GM21360 (cell line): ENCODE measurements around the gene MVP.

Source experiments
- ATAC-seq: cut with Tn5 transposase; IDR thresholded peaks from one replicate; pipeline ENCODE4 v1.9.1; 2021; ENCODE audit warnings: mild to moderate bottlenecking, moderate library complexity; ENCODE audit not compliant: unreplicated experiment

Gene MVP

GRCh38 chr16:29804020-29804419 is 16.2 kb upstream of the MVP start:
- no peak for ATAC-seq

DNA sequence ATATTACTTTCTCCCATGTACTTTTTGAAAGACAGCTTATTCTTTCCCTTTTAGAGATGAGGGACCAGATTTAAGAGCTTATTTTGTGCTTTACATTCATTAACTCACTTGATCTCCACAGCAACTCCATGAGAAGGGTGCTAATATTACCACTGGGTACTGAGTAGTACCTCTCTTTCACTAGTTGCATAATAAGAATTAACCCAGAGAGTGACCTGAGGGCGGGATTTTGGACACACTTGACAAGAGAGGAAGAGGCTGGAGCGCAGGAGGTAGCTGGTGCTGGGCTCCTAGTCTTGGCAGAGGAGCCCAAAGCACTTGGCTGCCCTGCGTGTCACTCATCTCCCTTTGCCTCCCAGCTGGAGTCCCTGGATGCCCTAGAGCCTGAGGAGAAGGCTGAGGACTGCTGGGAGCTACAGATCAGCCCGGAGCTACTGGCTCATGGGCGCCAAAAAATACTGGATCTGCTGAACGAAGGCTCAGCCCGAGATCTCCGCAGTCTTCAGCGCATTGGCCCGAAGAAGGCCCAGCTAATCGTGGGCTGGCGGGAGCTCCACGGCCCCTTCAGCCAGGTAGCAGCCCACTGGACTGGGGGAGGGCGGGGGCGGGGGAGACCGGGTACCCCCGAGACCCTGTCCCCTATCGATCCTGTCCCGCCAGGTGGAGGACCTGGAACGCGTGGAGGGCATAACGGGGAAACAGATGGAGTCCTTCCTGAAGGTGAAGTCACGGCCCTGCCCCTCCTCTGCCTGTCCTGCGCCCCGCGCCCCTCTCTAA is 15.6 kb upstream of the MVP start:
- ATAC-seq, result no peak

DNA sequence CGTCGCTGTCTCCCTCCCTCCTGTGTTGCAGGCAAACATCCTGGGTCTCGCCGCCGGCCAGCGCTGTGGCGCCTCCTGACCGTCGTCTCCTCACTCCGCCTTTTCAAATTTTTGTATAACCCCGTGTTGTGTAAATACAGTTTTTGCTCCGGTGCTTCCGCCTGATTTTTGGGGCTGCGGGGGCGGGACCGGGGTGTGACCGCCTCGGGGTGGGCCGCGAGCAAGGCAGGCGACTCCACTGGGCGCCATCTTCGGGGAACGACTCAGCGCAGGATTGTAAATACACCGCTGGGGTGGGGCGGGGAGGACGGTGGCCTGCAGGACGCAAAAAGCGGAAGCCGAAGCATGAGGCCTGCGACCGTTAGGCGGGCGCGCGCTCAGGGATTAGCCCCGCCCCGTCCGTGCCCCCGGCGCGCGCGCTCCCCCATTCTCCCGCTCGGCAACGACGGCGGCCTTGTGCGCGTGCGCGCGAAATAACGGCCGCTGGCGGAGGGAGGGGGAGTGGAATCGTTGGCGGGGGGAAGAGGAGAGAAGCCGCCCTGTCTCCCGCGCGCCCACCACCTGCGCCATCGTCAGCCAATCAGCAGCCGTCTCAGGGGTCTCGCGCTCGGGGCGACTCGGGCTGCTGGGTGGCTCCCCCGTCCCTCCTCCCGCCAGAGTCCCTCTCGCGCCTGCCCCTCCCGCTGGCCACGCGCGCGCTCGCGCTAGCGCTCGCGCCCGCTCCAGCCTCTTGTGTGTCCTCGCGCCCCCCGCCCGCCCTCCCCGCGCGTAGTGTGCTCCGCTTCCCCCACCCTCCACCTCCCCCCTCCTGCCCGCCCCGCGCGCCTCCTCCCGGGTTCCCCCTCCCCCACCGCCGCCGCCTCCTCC is 14.8 kb upstream of the MVP start:
- ATAC-seq, result peak; percentile 48

GRCh38 chr16:29806099-29806579 is 14.1 kb upstream of the MVP start, which contains the start of gene MAZ:
Gene MAZ, plus strand, starts transcription at chr16:29806529. Its CDS starts 173 bp downstream, at chr16:29806702.
- ATAC-seq, result no peak

DNA sequence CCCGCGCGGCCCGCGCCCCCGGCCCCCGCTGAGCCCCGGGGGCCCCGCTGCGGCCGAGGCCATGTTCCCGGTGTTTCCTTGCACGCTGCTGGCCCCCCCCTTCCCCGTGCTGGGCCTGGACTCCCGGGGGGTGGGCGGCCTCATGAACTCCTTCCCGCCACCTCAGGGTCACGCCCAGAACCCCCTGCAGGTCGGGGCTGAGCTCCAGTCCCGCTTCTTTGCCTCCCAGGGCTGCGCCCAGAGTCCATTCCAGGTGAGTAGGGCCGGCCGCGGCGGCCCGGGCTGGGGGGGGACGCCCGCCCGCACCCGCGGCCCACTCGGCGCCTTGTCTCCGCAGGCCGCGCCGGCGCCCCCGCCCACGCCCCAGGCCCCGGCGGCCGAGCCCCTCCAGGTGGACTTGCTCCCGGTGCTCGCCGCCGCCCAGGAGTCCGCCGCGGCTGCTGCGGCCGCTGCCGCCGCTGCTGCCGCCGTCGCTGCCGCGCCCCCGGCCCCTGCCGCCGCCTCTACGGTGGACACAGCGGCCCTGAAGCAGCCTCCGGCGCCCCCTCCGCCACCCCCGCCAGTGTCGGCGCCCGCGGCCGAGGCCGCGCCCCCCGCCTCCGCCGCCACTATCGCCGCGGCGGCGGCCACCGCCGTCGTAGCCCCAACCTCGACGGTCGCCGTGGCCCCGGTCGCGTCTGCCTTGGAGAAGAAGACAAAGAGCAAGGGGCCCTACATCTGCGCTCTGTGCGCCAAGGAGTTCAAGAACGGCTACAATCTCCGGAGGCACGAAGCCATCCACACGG is 13.4 kb upstream of the MVP start:
- no peak for ATAC-seq

GRCh38 chr16:29807426-29808218 is 12.6 kb upstream of the MVP start:
- ATAC-seq, result no peak

DNA sequence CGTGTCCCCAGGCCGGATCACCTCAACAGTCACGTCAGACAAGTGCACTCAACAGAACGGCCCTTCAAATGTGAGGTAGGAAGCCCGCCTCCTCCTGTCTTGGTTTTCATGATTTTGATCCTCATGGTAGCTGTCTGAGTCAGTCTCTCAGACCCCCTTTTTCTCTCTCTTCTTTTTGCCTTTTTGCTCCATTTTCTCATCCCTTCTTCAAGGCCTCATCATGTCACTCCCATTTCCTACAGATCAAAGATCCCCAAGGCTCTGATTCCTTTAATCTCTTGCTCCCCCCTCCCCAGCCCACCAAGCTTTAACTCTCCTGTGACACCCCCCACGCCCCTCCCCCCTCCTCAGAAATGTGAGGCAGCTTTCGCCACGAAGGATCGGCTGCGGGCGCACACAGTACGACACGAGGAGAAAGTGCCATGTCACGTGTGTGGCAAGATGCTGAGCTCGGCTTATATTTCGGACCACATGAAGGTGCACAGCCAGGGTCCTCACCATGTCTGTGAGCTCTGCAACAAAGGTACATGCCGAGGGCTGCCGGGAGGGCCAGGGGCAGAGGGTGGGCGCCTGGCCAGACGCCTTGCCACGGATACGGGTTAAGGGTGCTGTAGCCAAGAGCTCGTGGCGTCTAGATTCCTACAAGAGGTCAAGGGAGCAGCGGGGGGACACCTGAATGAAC is 11.9 kb upstream of the MVP start:
- no peak for ATAC-seq

DNA sequence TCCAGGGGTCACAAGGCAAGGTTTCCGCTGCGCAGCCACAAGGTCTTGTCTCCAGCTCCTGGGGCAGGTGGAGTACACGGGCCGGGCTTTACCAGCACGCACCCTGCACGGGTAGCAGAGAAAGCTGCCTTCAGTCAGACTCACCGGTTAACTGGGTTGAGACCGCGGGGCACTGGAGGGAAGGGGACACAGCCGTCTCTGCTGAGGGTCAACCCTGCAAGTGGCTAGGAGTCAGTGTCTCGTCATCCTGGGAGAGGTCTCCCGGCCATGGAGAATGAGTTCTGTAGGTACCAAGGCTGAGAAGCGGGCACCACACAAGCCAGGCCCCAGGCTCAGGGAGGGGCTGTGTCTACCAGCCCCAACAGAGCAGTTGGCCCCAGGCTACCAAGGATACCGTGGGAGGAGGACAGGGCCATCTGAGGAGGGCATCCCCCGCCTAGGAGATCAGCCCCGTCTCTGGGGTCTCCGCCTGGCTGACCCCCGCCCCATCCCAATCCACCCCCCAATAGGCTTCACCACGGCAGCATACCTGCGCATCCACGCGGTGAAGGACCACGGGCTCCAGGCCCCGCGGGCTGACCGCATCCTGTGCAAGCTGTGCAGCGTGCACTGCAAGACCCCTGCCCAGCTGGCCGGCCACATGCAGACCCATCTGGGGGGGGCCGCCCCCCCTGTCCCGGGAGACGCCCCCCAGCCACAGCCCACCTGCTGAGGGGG is 11.1 kb upstream of the MVP start:
- ATAC-seq, result no peak

DNA sequence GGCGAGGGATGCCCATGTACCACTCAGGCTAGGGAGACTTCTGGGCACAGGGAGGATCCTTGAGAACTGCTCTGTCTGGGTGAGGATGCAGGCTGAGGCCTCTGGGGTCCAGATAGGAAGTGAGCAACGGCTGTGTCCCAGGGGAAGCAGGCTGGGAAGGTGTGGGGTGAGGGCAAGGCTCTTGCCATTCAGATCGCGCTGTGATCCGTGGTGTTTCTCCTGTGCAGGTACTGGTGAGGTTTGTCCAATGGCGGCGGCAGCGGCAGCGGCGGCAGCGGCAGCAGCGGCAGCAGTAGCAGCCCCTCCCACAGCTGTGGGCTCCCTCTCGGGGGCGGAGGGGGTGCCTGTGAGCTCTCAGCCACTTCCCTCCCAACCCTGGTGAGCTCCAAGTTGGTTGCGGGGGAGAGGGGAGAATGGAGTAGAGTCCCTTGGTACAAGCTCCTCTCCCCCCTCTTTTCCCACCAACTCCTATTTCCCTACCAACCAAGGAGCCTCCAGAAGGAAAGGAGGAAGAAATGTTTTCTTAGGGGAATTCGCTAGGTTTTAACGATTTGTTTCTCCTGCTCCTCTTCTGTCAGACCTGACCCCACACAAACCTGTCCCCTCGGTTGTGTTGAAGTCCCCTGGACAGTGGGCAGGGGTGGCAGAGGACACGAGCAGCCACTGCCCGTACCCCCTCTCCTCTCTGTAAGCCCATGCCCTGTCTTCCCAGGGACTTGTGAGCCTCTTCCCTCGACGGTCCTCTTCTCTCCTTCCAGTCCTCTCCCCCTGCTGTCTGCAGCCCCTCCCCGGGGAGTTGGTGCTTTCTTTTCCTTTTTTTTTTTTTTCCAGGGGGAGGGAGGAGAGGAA is 10.2 kb upstream of the MVP start:
- no peak for ATAC-seq

GRCh38 chr16:29810699-29811169 is 9.5 kb upstream of the MVP start:
- no peak for ATAC-seq

GRCh38 chr16:29811170-29811895 is 8.9 kb upstream of the MVP start:
- ATAC-seq, result no peak

DNA sequence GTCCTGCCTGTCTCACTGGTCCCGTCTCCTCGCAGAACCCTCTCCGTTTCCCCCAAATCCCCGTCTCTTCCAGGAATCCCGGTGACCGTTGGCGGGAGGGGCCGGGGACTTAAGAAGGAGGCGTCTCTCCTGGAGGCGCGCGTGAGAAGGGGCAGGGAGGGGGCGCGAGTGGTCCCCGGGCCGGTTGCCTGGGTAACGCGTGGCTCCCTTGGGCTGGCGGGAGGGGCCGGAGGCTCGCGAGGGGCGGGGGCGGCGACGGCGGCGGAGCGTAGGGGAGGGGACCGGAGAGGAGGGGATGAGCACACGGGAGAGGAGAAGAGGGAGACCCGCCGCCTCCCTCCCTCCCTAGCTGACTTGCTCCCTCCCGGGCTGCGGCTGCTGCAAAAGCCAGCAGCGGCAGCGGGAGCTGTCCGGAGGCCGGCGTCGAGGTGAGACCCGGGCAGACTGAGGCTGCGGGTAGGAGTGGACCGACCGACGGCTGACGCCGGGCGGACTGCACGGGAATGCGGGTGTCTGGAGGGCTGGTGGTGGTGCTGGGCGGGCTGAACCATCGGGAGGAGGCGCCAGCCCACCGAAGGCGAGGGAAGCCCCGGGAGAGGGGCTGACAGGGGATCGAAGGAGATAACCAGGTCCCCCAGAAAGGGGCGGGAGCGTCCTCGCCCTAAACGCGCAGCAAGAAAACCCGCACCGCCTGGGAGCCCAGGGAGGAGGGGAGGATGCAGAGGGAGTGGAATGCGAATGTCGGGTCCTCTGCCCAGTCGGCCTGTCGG is 8.2 kb upstream of the MVP start, which contains the start of gene PRRT2:
Gene PRRT2 (plus strand): TSS at position 298 of the 770 bp plus-strand sequence. CDS start 862 bp downstream, outside the sequence.
- ATAC-seq, result no peak

DNA sequence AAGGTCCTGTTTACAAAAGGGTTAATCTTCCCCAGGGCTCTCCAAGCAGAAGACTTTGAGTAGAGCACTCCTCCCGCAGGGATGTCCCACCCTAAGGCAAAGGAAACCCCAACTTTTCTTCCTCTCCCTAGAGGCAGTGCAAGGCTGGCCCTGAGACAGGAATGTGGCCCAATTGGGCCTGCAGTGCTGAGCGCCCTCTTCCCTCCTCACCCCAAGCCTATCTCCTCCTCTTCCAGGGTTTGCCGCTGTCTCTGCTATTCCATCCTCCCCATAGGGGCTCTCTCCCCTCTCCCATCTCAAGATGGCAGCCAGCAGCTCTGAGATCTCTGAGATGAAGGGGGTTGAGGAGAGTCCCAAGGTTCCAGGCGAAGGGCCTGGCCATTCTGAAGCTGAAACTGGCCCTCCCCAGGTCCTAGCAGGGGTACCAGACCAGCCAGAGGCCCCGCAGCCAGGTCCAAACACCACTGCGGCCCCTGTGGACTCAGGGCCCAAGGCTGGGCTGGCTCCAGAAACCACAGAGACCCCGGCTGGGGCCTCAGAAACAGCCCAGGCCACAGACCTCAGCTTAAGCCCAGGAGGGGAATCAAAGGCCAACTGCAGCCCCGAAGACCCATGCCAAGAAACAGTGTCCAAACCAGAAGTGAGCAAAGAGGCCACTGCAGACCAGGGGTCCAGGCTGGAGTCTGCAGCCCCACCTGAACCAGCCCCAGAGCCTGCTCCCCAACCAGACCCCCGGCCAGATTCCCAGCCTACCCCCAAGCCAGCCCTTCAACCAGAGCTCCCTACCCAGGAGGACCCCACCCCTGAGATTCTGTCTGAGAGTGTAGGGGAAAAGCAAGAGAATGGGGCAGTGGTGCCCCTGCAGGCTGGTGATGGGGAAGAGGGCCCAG is 7.3 kb upstream of the MVP start:
- no peak for ATAC-seq

- no peak for ATAC-seq
Observed at GRCh38 chr16:29813644-29814562, 6.4 kb upstream of the MVP start.
